HCT116 (cell line): ENCODE data around the gene TEP1. TPM values are rescaled to one million over a fixed set of nuclear protein-coding genes. Genes with fewer than 3 reads are reported as not detected.

Experiments
- ATAC-seq: fragments of 200-7000 bp; cut with Tn5 transposase; 2 replicates; pipeline ENCODE4 v1.9.1; 2020; ENCODE audit warnings: mild to moderate bottlenecking, moderate library complexity
- BruUV-seq: library from RNA; stranded (reverse); fragments of 400-500 nt; replicated peaks from 2 replicates; lab custom pipeline; 2021; lab: Mats Ljungman, UMichigan
- CTCF ChIA-PET: fragments of 300-600 bp; sonication (Branson Sonifier 250); formaldehyde crosslinking; loops from one replicate; lab custom pipeline; 2021; ENCODE audit warnings: antibody characterized with exemption; lab: Charles Lee
- POLR2A ChIA-PET: fragments of 300-600, 350-600 bp; sonication (Branson Sonifier 250); formaldehyde crosslinking; loops from one replicate; lab custom pipeline; 2021; ENCODE audit warnings: antibody characterized with exemption; lab: Charles Lee
- RAD21 ChIA-PET, 2 experiments: fragments of 300-600 bp; sonication (Branson Sonifier 250); formaldehyde crosslinking; loops; one replicate each; lab custom pipeline; 2023; ENCODE audit warnings: low total read pairs in 2 of 2; ENCODE audit not compliant: uncharacterized antibody in 2 of 2, unreplicated experiment in 2 of 2, low non-redundant PET in 1 of 2; lab: Charles Lee
- DNase-seq: peaks from one replicate; pipeline ENCODE4 v3.0.0-alpha.2; 2010; ENCODE audit warnings: low read depth, low spot score
- H2AFZ ChIP-seq: fragments of 200-600 bp; shearing (Covaris generic), sonication (generic); 2 replicates; pipeline ENCODE4 v1.6.1; 2017; ENCODE audit warnings: low read depth, mixed run types, mixed read lengths, antibody characterized with exemption, low read length; ENCODE audit not compliant: poor library complexity, severe bottlenecking
- H3K27ac ChIP-seq: 2 replicates; pipeline ENCODE4 v1.5.1; 2012; ENCODE audit warnings: low read depth, low read length
- H3K27me3 ChIP-seq: fragments of 200-600 bp; sonication (generic); 2 replicates; pipeline ENCODE4 v1.6.1; 2016; ENCODE audit warnings: mixed run types, low read length, mixed read lengths; ENCODE audit not compliant: insufficient read depth
- H3K36me3 ChIP-seq, 2 experiments: fragments of 200-500 bp in 1 of 2; fragments of 200-600 bp in 1 of 2; sonication (Bioruptor generic) in 1 of 2; sonication (generic) in 1 of 2; 2 replicates each; pipeline versions ENCODE4 v1.5.1 to v1.6.1; 2014 to 2016; ENCODE audit warnings: low read length in 2 of 2, inconsistent platforms in 1 of 2, mixed read lengths in 1 of 2, mixed run types in 1 of 2; ENCODE audit not compliant: insufficient read depth in 2 of 2, control insufficient read depth in 1 of 2
- H3K4me1 ChIP-seq, 2 experiments: fragments of 200-600 bp in 1 of 2; sonication (generic) in 1 of 2; 2 replicates each; pipeline versions ENCODE4 v1.5.1 to v1.6.1; 2012 to 2017; ENCODE audit warnings: low read length in 2 of 2, inconsistent platforms in 1 of 2, mild to moderate bottlenecking in 1 of 2, mixed read lengths in 1 of 2, mixed run types in 1 of 2, moderate library complexity in 1 of 2; ENCODE audit not compliant: insufficient read depth in 2 of 2, control insufficient read depth in 1 of 2
- H3K4me2 ChIP-seq: fragments of 200-600 bp; sonication (generic); 2 replicates; pipeline ENCODE4 v1.6.1; 2017; ENCODE audit warnings: mixed run types, low read length, mixed read lengths
- H3K4me3 ChIP-seq, 2 experiments: fragments of 200-600 bp in 1 of 2; sonication (generic) in 1 of 2; replicated peaks in 1 of 2; 2 replicates each; pipeline ENCODE4 v1.5.1; 2011 to 2016; ENCODE audit warnings: low read length in 2 of 2, control low read depth in 1 of 2, low read depth in 1 of 2, mild to moderate bottlenecking in 1 of 2, mixed read lengths in 1 of 2, mixed run types in 1 of 2
- H3K79me2 ChIP-seq: fragments of 200-600 bp; sonication (generic); 2 replicates; pipeline ENCODE4 v1.6.1; 2017; ENCODE audit warnings: mild to moderate bottlenecking, mixed run types, low read length, moderate library complexity, mixed read lengths; ENCODE audit not compliant: insufficient read depth
- H3K9ac ChIP-seq: fragments of 200-600 bp; sonication (generic); 2 replicates; pipeline ENCODE4 v1.6.1; 2016; ENCODE audit warnings: low read length, mixed read lengths
- H3K9me2 ChIP-seq: fragments of 200-600 bp; sonication (generic), shearing (Covaris generic); 2 replicates; pipeline ENCODE4 v1.6.1; 2017; ENCODE audit warnings: mixed run types, mild to moderate bottlenecking, moderate library complexity; ENCODE audit not compliant: insufficient read depth
- H3K9me3 ChIP-seq, 2 experiments: fragments of 200-500 bp in 1 of 2; fragments of 200-600 bp in 1 of 2; sonication (Bioruptor generic) in 1 of 2; sonication (generic) in 1 of 2; 2 replicates each; pipeline ENCODE4 v1.6.1; 2014 to 2017; ENCODE audit warnings: low read length in 2 of 2, mixed read lengths in 2 of 2, inconsistent platforms in 1 of 2, low read depth in 1 of 2, mild to moderate bottlenecking in 1 of 2, mixed run types in 1 of 2, moderate library complexity in 1 of 2; ENCODE audit not compliant: control insufficient read depth in 1 of 2, insufficient read depth in 1 of 2
- H4K20me1 ChIP-seq: fragments of 200-600 bp; sonication (generic), shearing (Covaris generic); 2 replicates; pipeline ENCODE4 v1.6.1; 2017; ENCODE audit warnings: mixed run types, mild to moderate bottlenecking, moderate library complexity; ENCODE audit not compliant: insufficient read depth
- CBX3 ChIP-seq: IDR thresholded peaks from 2 replicates; pipeline ENCODE4 v1.6.1; 2012; ENCODE audit warnings: low read depth
- CEBPB ChIP-seq: IDR thresholded peaks from 2 replicates; pipeline ENCODE4 v1.6.1; 2012; ENCODE audit warnings: low read depth
- EGR1 ChIP-seq: IDR thresholded peaks from 2 replicates; pipeline ENCODE4 v1.6.1; 2012; ENCODE audit warnings: low read depth
- ELF1 ChIP-seq: IDR thresholded peaks from 2 replicates; pipeline ENCODE4 v1.6.1; 2012; ENCODE audit warnings: low read depth, borderline replicate concordance
- EZH2phosphoT487 ChIP-seq: fragments of 200-600 bp; IDR thresholded peaks from 2 replicates; pipeline ENCODE4 v1.6.1; 2018; ENCODE audit warnings: antibody characterized with exemption, borderline replicate concordance
- FOSL1 ChIP-seq: IDR thresholded peaks from 2 replicates; pipeline ENCODE4 v1.6.1; 2012; ENCODE audit warnings: low read depth
- POLR2A ChIP-seq: IDR thresholded peaks from 2 replicates; pipeline ENCODE4 v1.7.0; 2011; ENCODE audit warnings: borderline replicate concordance; ENCODE audit not compliant: insufficient read depth, insufficient read length; ENCODE audit errors: extremely low read depth
- POLR2AphosphoS5 ChIP-seq: IDR thresholded peaks from 2 replicates; pipeline ENCODE4 v1.6.1; 2011; ENCODE audit warnings: mild to moderate bottlenecking, low read depth, low read length, moderate library complexity
- RAD21 ChIP-seq: IDR thresholded peaks from 2 replicates; pipeline ENCODE4 v1.6.1; 2012; ENCODE audit warnings: low read depth, mild to moderate bottlenecking
- SIN3A ChIP-seq: IDR thresholded peaks from 2 replicates; pipeline ENCODE4 v1.6.1; 2012; ENCODE audit warnings: low read depth
- SP1 ChIP-seq: IDR thresholded peaks from 2 replicates; pipeline ENCODE4 v1.6.1; 2012; ENCODE audit warnings: low read depth
- SRF ChIP-seq: IDR thresholded peaks from 2 replicates; pipeline ENCODE4 v1.6.1; 2012; ENCODE audit warnings: low read depth
- ZFX ChIP-seq: fragments of 450-650 bp; IDR thresholded peaks from 2 replicates; pipeline ENCODE4 v1.6.1; 2017
- intact Hi-C: fragments of 100-400 bp; cut with micrococcal nuclease; formaldehyde crosslinking; loops from 2 replicates; pipeline ENCODE4 v1.10.0; 2022
- total RNA-seq: library from RNA; stranded (reverse); gene quantifications from one replicate; pipeline ENCODE4 v1.2.1, GENCODE V29; 2021; ENCODE audit not compliant: unreplicated experiment
- TF ChIP-seq, protein P1 (sequence below): IDR thresholded peaks from 2 replicates; pipeline ENCODE4 v1.6.1; 2012
- TF ChIP-seq, protein P2 (sequence below), 3 experiments: fragments of 200-600 bp in 1 of 3; sonication (generic) in 1 of 3; IDR thresholded peaks in 2 of 3; conservative IDR thresholded peaks in 1 of 3; 2 replicates each; pipeline ENCODE4 v1.5.1; 2012 to 2017; ENCODE audit warnings: low read depth in 2 of 3, low read length in 2 of 3, antibody characterized with exemption in 1 of 3, borderline replicate concordance in 1 of 3, control low read depth in 1 of 3, mild to moderate bottlenecking in 1 of 3, mixed read lengths in 1 of 3, mixed run types in 1 of 3, moderate library complexity in 1 of 3; ENCODE audit not compliant: insufficient read depth in 1 of 3
- TF ChIP-seq, protein P3 (sequence below): IDR thresholded peaks from 2 replicates; pipeline ENCODE4 v1.6.1; 2012

TEP1 gene
- total RNA-seq, 1 experiment from 2014 or later = 22.4 TPM

DNA sequence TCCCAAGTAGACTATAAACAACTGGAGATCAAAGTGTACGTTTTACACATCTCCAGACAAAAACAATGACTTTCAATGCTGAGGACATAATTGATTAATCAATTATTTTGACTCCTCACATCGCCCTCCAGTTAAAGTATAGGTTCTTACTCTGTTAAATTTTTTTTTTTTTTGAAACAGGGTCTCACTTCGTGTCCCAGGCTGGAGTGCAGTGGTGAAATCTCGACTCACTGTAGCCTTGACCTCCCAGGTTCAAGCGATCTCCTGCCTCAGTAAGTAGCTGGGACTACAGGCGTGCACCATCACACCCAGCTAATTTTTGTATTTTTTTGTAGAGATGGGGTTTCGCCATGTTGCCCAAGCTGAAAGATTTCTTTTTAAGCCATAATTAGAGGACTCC is 79.3 kb downstream of the TEP1 start (continued):
- TF ChIP-seq SP1 = no peak
- TF ChIP-seq SIN3A = no peak
- TF ChIP-seq CBX3 = no peak
- TF ChIP-seq, all 23 proteins: peak for 0

DNA sequence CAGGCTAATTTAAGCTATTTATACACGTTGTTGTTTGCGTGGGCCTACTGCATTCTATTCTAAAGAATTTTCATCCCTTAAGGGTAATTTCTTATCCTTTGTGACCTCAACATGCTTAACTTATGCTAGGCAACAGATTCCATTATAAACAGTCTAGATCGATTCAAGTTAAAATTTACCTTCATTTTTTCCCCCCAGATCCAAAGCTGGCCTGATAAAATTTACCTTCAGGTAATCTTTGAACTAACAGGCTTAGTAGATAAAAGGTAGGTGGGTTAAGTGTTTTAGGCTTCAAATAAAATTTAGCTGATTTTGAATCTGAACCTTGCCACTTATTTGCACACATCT is 79.8 kb downstream of the TEP1 start:
- ChIA-PET RAD21 (no interaction called here), CTCF (interaction anchor here (0.9 to 1.5 kb wide), 3 partner anchors 54 to 275 kb away, joined by 3 read pairs; no protein-coding TSS in a partner anchor), POLR2A (interaction anchor here (3.0 kb wide), 1 partner anchor 9 kb away, joined by 41 read pairs; the partner anchor contains the start of gene PARP2)
- Histone ChIP-seq H3K9me2 (no peaks in the 10 kb centered on the region), H3K4me2 (peak overlapping the region; percentile 79), H2AFZ (peak overlapping the region; percentile 55), H3K27me3 (no peaks in the 10 kb centered on the region), H3K79me2 (peaks cover 47% of the 10 kb centered on the region), H3K36me3 (peaks cover 10 to 16% of the 10 kb centered on the region in 2 experiments), H3K4me3 (peak overlapping the region; percentile 56 to 83), H4K20me1 (no peaks in the 10 kb centered on the region), H3K27ac (peak overlapping the region; percentile 32; the same call in 1 of the 2 replicates), H3K9me3 (no peaks in the 10 kb centered on the region), H3K4me1 (peaks cover 12 to 16% of the 10 kb centered on the region in 2 experiments), H3K9ac (peak overlapping the region; percentile 90)
- DNase-seq = no peak
- TSS peak; percentile 99 for BruUV-seq
- ATAC-seq = peak; percentile 24
- intact Hi-C loops = no loop called here
- TF ChIP-seq SP1 (0 out of 2 replicates have a peak, but pooled peaks have one; percentile 3), ZFX (no peak)

DNA sequence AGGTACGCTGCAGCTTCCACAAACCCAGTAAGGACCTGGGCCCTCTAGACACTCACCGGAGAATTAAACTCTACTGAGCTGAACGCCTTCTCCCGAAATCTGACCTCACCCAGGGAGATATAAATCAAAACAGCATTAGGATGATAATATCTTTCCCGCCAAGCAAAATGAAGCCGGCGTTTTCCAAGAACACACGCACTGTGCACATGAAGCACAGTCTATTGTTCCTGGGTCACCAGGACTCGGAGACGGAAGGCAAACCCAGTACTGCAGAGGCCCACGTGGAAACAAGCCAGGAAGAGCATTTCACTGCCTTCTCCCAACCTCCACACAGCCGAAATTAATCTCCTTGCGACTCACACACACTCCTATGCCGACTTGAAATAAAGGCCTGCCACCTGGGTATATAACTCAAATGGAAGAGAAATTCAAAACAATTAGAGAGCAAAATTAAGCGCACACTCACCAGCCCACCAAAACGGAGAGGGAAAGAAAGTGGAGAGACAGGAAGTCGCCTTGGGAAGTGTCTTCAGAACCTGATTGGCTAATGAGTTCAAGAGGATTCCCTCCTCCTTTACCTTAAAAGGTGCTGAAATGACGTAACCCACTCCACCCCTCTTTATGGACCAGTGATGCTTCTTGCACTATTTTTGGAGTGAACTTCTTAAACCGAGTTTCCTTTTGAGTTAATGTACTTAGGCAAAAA is 80.4 kb downstream of the TEP1 start, which contains the start of gene CCNB1IP1:
CCNB1IP1 (minus strand) TSS at position 492 of the 706 bp plus-strand sequence. CDS start 16,756 bp downstream, outside the sequence.
- Histone ChIP-seq H3K4me2 (peak within 1 kb of the TSS; percentile 79), H3K27me3 (no peaks in the 10 kb centered on the region), H4K20me1 (no peaks in the 10 kb centered on the region), H3K36me3 (peaks cover 10 to 22% of the 10 kb centered on the region in 2 experiments), H3K4me3 (peak within 1 kb of the TSS; percentile 56 to 83), H3K9me3 (no peaks in the 10 kb centered on the region), H3K9me2 (no peaks in the 10 kb centered on the region), H3K9ac (peak within 1 kb of the TSS; percentile 90), H2AFZ (peak within 1 kb of the TSS; percentile 55), H3K79me2 (peaks cover 52% of the 10 kb centered on the region), H3K4me1 (peaks cover 12 to 16% of the 10 kb centered on the region in 2 experiments), H3K27ac (peak within 1 kb of the TSS; percentile 69)
- DNase-seq (peak; percentile 91), ATAC-seq (peak; percentile 98)
- peak; percentile 61; the same call in 1 of the 2 replicates for TF ChIP-seq CEBPB
- peak; percentile 62 for TF ChIP-seq ELF1
- TF ChIP-seq, protein P1, sequence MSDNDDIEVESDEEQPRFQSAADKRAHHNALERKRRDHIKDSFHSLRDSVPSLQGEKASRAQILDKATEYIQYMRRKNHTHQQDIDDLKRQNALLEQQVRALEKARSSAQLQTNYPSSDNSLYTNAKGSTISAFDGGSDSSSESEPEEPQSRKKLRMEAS = peak; percentile 65; the same call in 1 of the 2 replicates
- TF ChIP-seq SP1 = peak; percentile 49; the same call in 1 of the 2 replicates
- TF ChIP-seq, protein P2, sequence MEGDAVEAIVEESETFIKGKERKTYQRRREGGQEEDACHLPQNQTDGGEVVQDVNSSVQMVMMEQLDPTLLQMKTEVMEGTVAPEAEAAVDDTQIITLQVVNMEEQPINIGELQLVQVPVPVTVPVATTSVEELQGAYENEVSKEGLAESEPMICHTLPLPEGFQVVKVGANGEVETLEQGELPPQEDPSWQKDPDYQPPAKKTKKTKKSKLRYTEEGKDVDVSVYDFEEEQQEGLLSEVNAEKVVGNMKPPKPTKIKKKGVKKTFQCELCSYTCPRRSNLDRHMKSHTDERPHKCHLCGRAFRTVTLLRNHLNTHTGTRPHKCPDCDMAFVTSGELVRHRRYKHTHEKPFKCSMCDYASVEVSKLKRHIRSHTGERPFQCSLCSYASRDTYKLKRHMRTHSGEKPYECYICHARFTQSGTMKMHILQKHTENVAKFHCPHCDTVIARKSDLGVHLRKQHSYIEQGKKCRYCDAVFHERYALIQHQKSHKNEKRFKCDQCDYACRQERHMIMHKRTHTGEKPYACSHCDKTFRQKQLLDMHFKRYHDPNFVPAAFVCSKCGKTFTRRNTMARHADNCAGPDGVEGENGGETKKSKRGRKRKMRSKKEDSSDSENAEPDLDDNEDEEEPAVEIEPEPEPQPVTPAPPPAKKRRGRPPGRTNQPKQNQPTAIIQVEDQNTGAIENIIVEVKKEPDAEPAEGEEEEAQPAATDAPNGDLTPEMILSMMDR (IDR thresholded peaks at IDR 0.05 in 2 of 3, conservative IDR thresholded peaks at IDR 0.05 in 1 of 3; ENCODE audit: borderline replicate concordance in 1 of 3, insufficient read depth in 1 of 3, low read depth in 2 of 3, low read length in 2 of 3) = no peak
- TF ChIP-seq POLR2AphosphoS5 = peak; percentile 77
- peak; percentile 31; the same call in 1 of the 2 replicates for TF ChIP-seq ZFX
- TF ChIP-seq RAD21 = no peak
- TF ChIP-seq, protein P3, sequence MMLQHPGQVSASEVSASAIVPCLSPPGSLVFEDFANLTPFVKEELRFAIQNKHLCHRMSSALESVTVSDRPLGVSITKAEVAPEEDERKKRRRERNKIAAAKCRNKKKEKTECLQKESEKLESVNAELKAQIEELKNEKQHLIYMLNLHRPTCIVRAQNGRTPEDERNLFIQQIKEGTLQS = peak; percentile 29; the same call in 1 of the 2 replicates
- peak; percentile 76 for TF ChIP-seq POLR2A
- TF ChIP-seq SRF = peak; percentile 99
- no peak for TF ChIP-seq EGR1
- TF ChIP-seq SIN3A = peak; percentile 52
- no peak for TF ChIP-seq FOSL1
- no peak for TF ChIP-seq EZH2phosphoT487
- ChIA-PET CTCF (interaction anchor here (1.2 to 1.5 kb wide), 2 partner anchors 9 to 83 kb away, joined by 3 read pairs; no protein-coding TSS in a partner anchor), POLR2A (interaction anchor here (3.0 kb wide), 1 partner anchor 10 kb away, joined by 41 read pairs; the partner anchor contains the start of gene PARP2), RAD21 (interaction anchor here in 1 of 2 experiments (1.2 kb wide), 1 partner anchor 10 kb away, joined by 5 read pairs; no protein-coding TSS in a partner anchor)
- intact Hi-C loops = no loop called here
- TSS peak; percentile 85 for BruUV-seq
